GM12801 (cell line): ENCODE measurements around the gene TTL.

Experiments
- TF ChIP-seq, protein P1 (sequence below): IDR thresholded peaks from one replicate; pipeline ENCODE4 v1.5.1; 2011; ENCODE audit warnings: control low read depth; ENCODE audit not compliant: insufficient read length; ENCODE audit errors: extremely low read depth

The TTL gene

DNA sequence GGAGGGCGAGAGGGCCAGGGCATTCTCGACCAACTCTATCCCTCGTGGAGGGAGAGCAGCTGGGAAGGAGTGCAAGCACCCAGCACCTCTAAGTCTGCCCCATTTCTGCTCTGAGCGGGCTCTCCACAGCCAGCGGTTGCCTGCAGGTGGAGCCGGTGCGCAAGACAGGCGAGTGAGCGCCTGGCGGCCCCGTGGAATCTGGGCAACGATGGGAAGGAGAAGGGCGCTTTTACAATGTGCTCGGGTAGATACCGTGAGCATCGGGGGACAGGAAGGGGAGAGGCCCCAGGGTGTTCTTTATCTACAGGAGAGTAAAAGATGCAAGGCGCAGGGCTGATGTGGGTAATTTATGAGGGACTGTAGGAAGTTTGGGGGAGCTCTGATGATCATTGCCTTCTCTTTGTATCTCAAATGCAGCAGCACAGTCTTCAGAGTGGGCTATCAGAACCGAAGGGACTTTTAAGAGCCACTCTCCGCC is 867 bp upstream of the TTL start:
- TF ChIP-seq, protein P1, sequence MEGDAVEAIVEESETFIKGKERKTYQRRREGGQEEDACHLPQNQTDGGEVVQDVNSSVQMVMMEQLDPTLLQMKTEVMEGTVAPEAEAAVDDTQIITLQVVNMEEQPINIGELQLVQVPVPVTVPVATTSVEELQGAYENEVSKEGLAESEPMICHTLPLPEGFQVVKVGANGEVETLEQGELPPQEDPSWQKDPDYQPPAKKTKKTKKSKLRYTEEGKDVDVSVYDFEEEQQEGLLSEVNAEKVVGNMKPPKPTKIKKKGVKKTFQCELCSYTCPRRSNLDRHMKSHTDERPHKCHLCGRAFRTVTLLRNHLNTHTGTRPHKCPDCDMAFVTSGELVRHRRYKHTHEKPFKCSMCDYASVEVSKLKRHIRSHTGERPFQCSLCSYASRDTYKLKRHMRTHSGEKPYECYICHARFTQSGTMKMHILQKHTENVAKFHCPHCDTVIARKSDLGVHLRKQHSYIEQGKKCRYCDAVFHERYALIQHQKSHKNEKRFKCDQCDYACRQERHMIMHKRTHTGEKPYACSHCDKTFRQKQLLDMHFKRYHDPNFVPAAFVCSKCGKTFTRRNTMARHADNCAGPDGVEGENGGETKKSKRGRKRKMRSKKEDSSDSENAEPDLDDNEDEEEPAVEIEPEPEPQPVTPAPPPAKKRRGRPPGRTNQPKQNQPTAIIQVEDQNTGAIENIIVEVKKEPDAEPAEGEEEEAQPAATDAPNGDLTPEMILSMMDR: no peak

DNA sequence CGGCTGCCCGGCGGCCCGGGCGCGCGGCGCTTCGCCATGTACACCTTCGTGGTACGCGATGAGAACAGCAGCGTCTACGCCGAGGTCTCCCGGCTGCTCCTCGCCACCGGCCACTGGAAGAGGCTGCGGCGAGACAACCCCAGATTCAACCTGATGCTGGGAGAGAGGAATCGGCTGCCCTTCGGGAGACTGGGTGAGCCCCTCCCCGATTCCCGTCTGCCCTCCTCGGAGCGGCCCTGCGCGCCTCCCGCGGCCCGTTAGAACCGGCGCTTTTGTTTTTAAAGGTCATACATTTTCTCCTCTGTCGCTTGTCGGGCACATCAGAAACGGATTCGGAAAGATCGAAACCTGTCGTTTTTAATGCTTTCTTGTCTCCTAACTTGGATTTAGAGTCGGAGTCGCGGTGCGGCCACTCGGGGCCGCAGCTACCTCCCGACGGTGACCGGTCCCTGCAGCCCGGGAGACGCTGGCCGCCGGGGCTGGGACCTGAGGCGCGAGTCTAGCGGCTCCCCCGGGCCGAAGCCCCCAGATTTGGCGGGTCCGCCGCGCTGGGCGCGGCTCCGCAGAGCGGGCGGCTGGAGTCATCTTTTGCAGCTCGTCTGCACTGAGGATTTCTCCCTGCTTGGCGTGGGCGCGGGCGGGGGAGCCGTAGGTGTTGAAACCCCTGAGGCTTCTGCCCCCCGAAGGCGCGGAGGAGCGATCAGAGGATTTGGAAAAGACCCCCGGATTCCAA is 519 bp downstream of the TTL start:
- TF ChIP-seq, protein P1: no peak

DNA sequence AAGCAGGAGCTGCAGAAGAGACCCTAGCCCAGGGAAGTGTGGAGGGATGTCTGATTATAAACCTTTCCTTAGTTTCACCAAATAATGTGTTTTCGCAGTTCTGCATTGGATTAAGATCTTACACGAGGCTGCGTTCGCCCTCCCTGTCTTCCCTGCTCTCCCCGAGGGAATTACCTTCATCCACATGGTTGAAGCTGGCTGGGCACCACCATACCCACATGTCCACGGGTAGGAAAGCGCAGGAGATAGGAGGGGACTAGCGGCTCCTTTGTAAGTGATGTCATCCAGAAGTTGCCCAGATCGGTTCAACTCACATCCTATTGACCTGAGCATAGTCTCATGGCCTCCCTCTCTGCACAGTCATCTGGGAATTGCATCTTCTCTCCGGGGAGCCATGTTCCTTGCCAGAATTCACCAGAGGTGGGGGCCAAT is 1.1 kb downstream of the TTL start:
- TF ChIP-seq, protein P1: no peak

DNA sequence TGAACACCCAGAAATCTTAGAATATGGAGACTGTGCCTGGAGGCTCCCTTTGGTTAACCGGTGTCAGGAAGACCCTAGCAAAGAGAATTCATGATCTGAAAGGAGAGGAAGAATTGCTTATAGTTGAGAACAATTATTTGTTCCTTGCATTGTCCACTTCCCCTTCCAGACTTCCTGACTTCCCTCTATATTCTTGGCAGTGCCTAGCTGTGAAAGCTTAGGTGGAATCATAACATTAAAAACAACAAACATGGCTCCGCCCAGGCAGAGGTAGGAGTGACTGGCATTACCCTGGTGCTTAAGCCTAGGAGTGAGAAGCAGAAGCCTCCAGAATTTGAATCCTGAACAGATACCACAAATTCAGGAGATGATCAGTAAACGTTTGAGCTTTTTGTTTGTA is 1.9 kb downstream of the TTL start:
- TF ChIP-seq, protein P1: no peak

DNA sequence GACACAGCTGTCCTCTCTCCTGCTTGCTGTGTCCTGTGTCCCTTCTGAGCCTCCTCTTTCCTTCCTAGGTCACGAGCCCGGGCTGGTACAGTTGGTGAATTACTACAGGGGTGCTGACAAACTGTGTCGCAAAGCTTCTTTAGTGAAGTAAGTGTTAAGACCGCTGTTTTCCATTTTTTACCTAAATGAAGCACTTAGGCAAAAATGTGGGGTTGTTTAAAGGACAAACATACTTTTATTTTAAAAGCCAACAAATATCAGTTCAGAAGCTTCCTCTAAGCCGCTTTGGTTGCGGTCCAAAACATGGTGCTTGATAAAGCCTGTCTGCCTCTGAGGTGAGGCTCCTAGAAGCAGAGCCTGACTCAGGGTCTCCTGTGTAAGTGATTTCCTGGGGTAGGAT is 3.9 kb downstream of the TTL start:
- TF ChIP-seq, protein P1: no peak

DNA sequence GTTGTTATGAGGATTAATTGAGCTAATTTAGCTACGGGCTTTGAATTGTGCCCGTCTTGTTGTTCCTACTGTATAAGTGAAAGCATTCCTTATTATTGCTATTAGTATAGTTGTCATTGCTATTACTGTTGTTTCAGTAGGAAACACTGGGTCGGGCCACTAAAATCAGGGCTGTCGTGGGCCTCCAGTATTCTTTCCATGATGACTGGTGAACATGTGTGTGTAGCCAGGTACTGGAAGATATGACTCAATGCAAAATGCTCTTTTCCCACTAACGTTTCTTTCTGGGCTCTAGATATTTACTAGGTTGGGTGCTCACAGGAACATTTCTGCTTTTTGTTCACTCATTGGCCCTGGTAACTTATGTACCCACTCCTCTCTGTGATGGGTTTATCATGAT is 4.9 kb downstream of the TTL start:
- TF ChIP-seq, protein P1: no peak

DNA sequence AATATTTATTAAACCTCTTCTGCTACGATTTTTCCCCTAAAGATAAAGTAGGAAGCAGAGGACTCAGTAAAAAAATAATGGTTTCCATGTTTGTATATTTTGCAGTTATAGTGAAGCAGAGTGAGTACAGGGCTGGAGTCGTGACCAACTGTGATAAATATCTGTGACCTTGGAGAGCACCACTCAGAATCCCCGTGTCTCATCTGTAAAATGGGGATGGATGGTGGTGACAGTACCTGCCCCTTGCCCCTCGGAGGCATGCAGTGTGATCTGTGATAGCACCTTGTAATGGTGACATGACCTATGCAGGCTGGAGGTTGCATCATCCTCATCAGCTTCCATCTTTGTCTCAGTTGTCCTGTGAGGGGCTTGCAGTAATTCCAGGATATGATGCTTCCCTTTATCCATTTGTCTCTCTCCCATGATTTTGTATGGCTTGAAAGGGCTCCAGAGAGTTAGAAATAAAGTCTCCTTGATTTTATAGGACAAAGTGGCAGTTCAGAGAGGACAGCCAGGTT is 5.5 kb downstream of the TTL start:
- TF ChIP-seq, protein P1: no peak
